HG02884 (cell line): Measurements from ENCODE around the gene SLC25A42.

Experiments used
- ATAC-seq: cut with Tn5 transposase; IDR thresholded peaks from one replicate; pipeline ENCODE4 v1.9.1; 2021; ENCODE audit warnings: mild to moderate bottlenecking, moderate library complexity; ENCODE audit not compliant: unreplicated experiment

The SLC25A42 gene

DNA sequence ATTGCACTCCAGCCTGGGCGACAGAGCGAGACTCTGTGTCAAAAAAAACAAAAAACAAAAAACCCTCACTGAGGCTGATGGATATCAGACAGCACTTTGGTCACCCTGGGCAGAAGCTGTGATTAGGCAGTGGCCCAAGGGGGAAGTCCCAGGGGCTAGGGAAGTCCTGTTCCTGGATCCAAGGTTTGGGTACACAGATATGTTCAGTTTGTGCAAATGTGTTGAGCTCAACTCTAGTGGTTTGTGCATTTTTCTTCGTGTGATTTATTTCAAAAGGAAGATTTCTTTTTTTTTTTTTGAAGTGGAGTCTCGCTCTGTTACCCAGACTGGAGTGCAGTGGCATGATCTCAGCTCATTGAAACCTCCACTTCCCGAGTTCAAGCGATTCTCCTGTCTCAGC is 94.0 kb downstream of the SLC25A42 start:
- no peak for ATAC-seq

DNA sequence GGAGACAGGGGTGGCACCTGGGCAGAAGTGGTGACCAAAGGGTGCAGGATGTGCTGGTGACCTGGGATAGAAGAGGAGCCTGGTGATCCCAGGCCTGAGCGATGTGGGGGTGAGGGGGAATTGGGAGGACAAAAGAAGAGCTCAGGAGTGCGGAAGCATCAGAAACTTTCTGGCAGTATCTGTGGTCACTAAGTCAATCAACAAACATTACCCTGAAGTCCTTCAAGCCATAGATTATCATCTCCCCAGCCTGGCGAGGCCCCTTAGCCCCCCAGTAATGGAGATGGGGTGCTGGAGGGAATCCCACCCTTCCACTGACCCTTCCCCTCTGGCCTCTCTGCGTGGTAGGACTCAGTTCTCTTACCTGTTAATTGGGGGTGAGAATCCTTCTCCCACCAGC is 95.7 kb downstream of the SLC25A42 start:
- no peak for ATAC-seq

DNA sequence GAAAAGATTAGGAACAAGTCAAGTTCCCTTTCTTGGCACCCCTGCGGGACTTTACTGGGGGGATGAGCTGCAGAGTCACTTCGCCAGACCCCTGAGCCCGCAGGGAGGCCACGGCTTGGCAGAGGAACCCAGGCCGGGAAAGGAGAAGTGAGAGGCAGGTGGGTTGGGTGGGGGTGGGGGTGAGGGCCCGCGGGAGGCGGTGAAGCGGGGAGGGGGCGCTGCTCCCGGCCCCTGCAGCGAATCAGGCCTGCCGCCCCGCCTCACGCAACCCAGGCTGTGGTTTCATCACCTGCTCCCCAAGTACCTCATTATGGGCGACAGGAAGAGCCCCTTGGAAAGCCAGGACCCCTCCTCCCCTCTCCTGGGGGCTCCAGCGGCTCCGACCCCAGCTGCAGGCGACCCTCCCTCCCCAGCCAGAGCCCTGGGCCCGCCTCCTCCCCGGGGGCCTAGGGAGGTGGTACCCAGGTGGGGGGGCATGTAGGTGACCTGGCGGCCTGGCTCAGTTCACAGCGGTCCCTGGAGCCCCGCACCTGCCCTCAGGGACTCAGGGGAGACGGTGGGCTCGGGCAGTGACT is 96.8 kb downstream of the SLC25A42 start:
- ATAC-seq: no peak

DNA sequence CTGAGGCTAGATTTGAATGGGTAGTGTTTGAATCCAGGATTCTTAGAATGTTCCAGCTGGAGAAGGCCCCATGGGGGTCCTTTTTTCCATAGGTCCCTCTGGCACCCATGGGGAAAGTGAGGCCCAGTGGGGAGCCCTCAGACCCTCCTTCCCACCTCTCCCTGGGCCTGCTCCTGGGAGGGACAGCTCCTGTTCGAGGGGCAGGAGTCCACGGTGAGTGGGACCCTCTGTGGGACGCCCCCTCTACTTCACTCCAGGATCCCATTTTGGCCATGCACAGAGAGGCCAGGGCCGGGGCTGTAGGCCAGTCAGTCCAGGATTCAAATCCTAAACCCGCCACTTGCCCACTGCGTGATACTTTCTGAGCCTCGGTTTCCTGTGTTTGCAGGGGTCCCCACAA is 98.7 kb downstream of the SLC25A42 start:
- ATAC-seq: no peak
